Activated CD4-positive, alpha-beta T cell treated with anti-CD3 and anti-CD28 coated beads, Interleukin-2, Interleukin-4, amounts not matched to agents 100 ng/mL and 50 ng/mL, durations not matched to agents 16 hours and 8 hours (primary cell): ENCODE measurements around the gene ZNF3.

Source experiments
- DNase-seq: peaks from one replicate; pipeline ENCODE4 v3.0.0-alpha.2; 2020; ENCODE audit warnings: low spot score

ZNF3 gene

GRCh38 chr7:100053215-100053614 is 28.3 kb downstream of the ZNF3 start:
- peak; percentile 36 for DNase-seq

GRCh38 chr7:100051611-100052010 is 29.9 kb downstream of the ZNF3 start:
- no peak for DNase-seq

- DNase-seq = peak; percentile 75
Observed at GRCh38 chr7:100049441-100050291, 31.9 kb downstream of the ZNF3 start, which contains the start of gene ZSCAN21. Gene ZSCAN21 (plus strand): TSS chr7:100049774. CDS start chr7:100057007, 7,233 bp downstream.

- no peak for DNase-seq
Observed at GRCh38 chr7:100048680-100049079, 32.8 kb downstream of the ZNF3 start.

GRCh38 chr7:100044718-100045117 is 36.8 kb downstream of the ZNF3 start:
- peak; percentile 11 for DNase-seq

- no peak for DNase-seq
Observed at GRCh38 chr7:100040575-100040974, 40.9 kb downstream of the ZNF3 start.

GRCh38 chr7:100038326-100038725 is 43.2 kb downstream of the ZNF3 start:
- DNase-seq = no peak

GRCh38 chr7:100035876-100036275 is 45.6 kb downstream of the ZNF3 start:
- no peak for DNase-seq

GRCh38 chr7:100034871-100035510 is 46.5 kb downstream of the ZNF3 start:
- no peak for DNase-seq

GRCh38 chr7:100033526-100033925 is 48.0 kb downstream of the ZNF3 start:
- DNase-seq = no peak

GRCh38 chr7:100029596-100029995 is 51.9 kb downstream of the ZNF3 start:
- DNase-seq = no peak

GRCh38 chr7:100027197-100027596 is 54.3 kb downstream of the ZNF3 start:
- DNase-seq = no peak

- DNase-seq = peak; percentile 26
Observed at GRCh38 chr7:100024020-100024619, 57.4 kb downstream of the ZNF3 start.

GRCh38 chr7:100023526-100023925 is 58.0 kb downstream of the ZNF3 start:
- no peak for DNase-seq

GRCh38 chr7:100022621-100023020 is 58.9 kb downstream of the ZNF3 start:
- DNase-seq = no peak

- peak; percentile 15 for DNase-seq
Observed at GRCh38 chr7:100021297-100021696, 60.2 kb downstream of the ZNF3 start.
